CD4-positive, alpha-beta T cell treated with Interleukin-10 for 1 hour (primary cell): Measurements from ENCODE around the gene RCBTB2.

Experiments used
- DNase-seq: peaks from one replicate; pipeline ENCODE4 v3.0.0-alpha.2; 2020

RCBTB2 gene

GRCh38 chr13:48528720-48529119, 4.2 kb downstream of the RCBTB2 start:
- DNase-seq: no peak

GRCh38 chr13:48527955-48528354, 4.9 kb downstream of the RCBTB2 start:
- no peak for DNase-seq

- DNase-seq: peak; percentile 57
Measured at GRCh38 chr13:48526286-48526685, 6.6 kb downstream of the RCBTB2 start.

GRCh38 chr13:48518083-48518482, 14.8 kb downstream of the RCBTB2 start:
- no peak for DNase-seq

GRCh38 chr13:48515732-48516131, 17.1 kb downstream of the RCBTB2 start:
- DNase-seq: no peak

- DNase-seq: no peak
Measured at GRCh38 chr13:48514793-48515192, 18.1 kb downstream of the RCBTB2 start.

- DNase-seq: no peak
Measured at GRCh38 chr13:48511621-48512230, 21.2 kb downstream of the RCBTB2 start.

GRCh38 chr13:48510698-48511097, 22.2 kb downstream of the RCBTB2 start:
- DNase-seq: no peak

GRCh38 chr13:48508011-48508410, 24.9 kb downstream of the RCBTB2 start:
- DNase-seq: no peak

- DNase-seq: no peak
Measured at GRCh38 chr13:48507021-48507420, 25.9 kb downstream of the RCBTB2 start.

GRCh38 chr13:48506092-48506701, 26.7 kb downstream of the RCBTB2 start:
- DNase-seq: no peak

- peak; percentile 76 for DNase-seq
Measured at GRCh38 chr13:48505597-48506091, 27.2 kb downstream of the RCBTB2 start.

- DNase-seq: peak; percentile 60
Measured at GRCh38 chr13:48505012-48505411, 27.9 kb downstream of the RCBTB2 start.

GRCh38 chr13:48504606-48505005, 28.3 kb downstream of the RCBTB2 start:
- peak; percentile 21 for DNase-seq

GRCh38 chr13:48502601-48503319, 30.1 kb downstream of the RCBTB2 start:
- DNase-seq: no peak

- no peak for DNase-seq
Measured at GRCh38 chr13:48501705-48502104, 31.2 kb downstream of the RCBTB2 start.

- no peak for DNase-seq
Measured at GRCh38 chr13:48500652-48501197, 32.2 kb downstream of the RCBTB2 start.

GRCh38 chr13:48497669-48498068, 35.2 kb downstream of the RCBTB2 start:
- DNase-seq: no peak

GRCh38 chr13:48496271-48497161, 36.4 kb downstream of the RCBTB2 start:
- peak; percentile 55 for DNase-seq

- DNase-seq: no peak
Measured at GRCh38 chr13:48494874-48495273, 38.0 kb downstream of the RCBTB2 start.

GRCh38 chr13:48493851-48494250, 39.0 kb downstream of the RCBTB2 start:
- DNase-seq: no peak

- peak; percentile 68 for DNase-seq
Measured at GRCh38 chr13:48493066-48493765, 39.7 kb downstream of the RCBTB2 start.
